HG03442 (cell line): Measurements from ENCODE around the gene C3orf22.

Source experiments
- ATAC-seq: cut with Tn5 transposase; IDR thresholded peaks from one replicate; pipeline ENCODE4 v1.9.1; 2021; ENCODE audit warnings: mild to moderate bottlenecking, moderate library complexity; ENCODE audit not compliant: unreplicated experiment

Gene C3orf22

GRCh38 chr3:126528800-126529541 lies 29.8 kb downstream of the C3orf22 start:
- ATAC-seq: no peak

DNA sequence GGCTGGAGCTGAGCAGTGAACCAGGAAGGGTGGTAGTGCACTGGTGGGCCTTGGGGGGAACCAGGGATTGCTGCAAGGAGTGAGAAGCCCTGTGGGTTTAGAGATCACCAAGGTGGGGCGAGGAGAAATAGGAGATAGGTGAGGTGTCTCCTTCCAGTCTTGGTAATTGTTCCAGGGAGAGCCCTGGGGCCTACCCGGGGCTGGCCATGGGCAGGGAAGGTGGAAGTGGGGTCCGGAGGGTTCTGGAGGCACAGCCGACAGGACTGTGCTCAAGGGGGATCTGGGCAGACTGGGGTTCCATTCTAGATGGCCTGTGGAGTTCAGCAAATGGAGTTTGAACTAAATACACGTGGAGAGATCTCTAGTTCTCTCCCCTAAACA lies 30.3 kb downstream of the C3orf22 start:
- no peak for ATAC-seq

DNA sequence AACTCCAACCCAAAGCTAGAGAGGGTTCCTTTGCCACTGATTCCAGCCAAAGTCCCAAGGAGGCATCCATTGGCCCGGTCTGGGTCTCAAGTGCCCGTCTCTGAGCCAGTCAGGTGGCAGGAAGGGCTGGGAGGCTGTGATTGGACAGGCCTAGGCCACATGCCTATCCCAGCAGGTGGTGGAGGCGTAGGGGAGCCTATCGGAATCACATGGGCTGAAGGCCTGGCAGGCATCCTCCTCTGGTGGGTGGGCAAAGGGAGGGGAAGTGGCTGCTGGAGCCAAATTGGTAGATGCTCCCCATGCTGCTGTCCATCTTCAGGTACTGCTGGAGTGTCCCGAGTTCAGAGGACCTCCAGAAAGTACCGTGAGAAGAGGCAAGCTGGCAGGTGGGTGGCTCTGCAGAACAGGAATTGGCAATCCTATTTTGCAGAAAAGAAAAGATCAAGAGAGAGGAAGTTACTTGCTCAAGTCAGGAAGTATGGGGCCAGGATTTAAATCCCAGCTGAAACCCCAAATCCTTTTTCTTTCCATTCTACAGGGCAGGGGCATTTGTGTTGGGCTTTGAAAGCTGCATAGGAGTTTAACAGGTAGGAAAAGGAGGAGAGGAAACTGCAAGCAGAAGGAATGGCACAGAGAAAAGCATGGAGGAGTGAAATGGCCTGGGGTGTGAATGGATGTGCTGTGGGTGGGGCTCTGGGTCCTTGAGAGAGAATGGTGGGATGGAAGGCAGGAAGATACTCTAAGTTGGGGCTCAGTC lies 31.1 kb downstream of the C3orf22 start:
- no peak for ATAC-seq

- ATAC-seq: no peak
Observed at GRCh38 chr3:126527006-126527405, 31.7 kb downstream of the C3orf22 start.

DNA sequence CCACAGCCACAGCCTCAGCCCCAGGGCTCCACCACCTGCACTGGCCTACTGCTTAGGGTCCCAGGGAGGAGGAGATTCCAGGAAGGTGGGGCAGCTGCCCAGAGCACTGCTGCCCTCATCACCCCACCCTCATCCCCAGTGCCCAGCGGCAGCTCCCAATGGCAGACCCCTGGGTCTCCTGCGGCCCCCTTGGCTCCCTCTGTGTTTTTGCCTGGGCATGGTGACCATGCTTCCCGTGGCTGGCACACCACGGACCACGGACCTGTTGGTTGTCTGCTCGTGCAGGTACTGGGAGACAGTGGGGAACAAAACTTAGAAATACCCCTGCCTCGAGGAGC lies 32.1 kb downstream of the C3orf22 start:
- ATAC-seq: no peak

DNA sequence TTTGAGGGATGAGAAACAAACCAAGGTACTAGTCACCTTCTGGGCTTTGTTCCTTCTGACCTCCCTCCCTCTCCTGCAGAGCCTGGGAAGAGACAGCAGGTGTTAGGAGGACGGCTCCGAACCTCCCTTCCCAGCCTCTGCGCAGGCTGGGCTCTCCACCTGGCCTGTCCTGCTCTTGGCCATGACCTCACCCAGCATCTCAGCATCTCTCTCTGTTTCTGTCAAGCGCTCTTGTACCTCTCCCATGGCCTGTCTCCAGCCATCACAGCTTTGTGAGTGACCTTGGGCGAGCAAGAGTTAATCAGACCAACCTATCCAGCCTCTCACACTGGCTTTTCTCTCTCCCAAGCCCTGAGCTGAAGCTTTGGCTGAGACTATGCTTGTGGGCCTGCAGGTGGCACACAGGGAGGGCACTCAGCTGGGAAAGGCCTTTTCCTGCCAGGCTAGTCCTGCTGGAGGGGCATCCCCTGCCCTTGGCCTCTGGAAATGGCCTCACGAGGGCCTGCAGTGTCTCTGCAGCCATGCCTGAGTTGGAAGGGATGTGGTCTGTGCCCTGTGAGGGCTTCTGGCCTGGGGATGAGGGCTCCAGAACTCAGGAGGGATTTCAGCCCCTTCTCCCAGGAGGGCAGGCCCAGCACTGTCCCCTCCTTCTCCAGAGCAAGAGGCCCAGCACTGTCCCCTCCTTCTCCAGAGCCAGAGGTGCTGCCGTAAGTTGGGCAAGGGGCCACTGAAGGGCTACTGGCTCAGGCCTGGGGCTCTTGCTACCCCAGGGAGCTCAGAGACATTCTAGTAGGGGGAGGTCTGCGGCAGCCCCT lies 32.7 kb downstream of the C3orf22 start:
- ATAC-seq: no peak

GRCh38 chr3:126525091-126525852 lies 33.5 kb downstream of the C3orf22 start:
- no peak for ATAC-seq

GRCh38 chr3:126524429-126524988 lies 34.2 kb downstream of the C3orf22 start:
- no peak for ATAC-seq

DNA sequence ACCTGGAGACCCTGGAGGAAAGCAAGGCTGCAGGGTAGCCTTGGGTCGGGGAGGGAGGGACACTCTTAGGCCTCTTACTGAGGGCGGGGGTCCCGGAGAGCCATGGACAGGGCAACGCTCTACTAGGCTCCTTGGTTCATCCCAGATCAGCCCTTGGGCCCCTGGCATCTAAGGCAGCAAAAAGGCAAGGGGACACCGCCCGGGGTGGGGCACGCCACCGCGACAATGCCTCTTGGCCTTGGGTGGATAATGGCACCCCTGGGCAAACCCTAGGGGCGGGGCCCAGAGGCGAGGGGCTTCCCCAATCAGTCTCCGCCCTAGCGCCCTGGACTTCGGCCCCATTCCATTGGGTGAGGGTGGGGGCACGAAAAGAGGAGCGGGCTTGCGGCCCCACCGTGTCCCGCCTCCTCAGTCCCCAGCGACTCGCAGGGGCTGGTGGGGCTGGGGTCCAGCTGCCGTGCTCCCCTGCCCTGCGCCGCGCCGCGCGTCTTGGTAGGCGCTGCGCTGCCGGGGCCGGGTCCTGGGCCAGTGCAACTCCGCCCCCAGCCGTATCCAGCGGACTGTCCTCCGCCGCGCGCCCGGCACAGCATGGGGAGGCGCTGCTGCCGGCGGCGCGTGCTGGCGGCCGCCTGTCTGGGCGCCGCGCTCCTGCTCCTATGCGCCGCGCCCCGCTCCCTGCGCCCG lies 34.8 kb downstream of the C3orf22 start, which contains the start of gene CHST13:
CHST13 (plus strand) TSS at position 411 of the 684 bp plus-strand sequence; CDS start at position 589, 178 bp downstream.
- ATAC-seq: no peak

DNA sequence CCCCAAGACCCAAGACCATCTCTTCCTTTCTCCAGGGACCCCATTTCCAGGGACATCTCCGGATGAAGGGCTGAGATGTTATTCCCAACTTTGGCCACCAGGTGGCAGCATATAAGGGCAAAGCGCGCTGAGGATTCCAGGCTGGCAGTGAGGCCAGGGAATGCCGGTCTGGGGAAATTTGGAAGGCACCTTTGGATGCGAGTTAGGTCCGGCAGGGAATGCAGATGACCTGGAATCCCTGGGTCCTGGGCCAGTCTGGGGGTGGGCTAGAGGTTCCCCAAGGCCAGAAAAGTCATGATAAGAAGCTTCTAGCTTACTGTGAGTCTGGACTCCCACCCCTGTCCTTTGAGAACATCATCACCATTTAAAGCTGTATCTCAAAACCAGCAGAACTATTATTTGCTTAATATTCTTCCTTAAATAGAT lies 36.4 kb downstream of the C3orf22 start:
- ATAC-seq: no peak

DNA sequence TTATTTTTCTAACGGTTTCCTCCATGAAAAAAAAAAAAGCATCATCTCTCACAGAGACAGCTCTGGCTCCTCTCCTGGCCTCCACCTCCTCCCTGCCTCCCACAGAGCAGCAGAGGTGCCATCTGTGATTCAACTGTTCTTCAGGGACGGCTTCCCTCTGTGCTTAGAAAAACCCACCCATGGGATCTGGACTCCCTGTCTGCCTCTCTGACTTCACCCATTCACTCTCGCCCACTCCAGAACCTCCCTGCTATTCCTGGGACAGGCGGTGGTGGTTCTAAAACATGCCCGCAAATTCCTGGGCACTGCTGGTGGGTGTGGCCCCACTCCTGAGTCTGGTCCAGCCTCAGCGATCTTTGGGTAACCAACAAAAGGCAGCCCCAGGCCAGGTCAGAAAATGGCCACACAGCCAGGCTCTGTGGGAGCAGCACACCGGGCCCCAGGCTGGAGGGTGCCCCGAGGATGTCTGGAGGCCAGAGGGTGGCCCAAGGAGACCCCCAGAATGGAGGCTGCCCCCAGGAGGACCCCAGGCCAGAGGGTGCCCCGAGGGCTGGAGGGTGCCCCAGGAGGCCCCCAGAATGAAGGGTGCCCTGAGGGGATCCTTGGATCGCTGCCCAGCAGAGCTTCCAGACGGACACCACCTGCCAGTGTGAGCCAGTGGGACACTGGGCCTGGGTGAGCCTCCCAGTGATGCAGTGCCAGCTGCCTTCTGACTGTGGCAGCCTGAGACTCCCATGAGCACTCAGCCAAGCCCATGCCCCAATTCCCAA lies 37.4 kb downstream of the C3orf22 start:
- ATAC-seq: no peak

DNA sequence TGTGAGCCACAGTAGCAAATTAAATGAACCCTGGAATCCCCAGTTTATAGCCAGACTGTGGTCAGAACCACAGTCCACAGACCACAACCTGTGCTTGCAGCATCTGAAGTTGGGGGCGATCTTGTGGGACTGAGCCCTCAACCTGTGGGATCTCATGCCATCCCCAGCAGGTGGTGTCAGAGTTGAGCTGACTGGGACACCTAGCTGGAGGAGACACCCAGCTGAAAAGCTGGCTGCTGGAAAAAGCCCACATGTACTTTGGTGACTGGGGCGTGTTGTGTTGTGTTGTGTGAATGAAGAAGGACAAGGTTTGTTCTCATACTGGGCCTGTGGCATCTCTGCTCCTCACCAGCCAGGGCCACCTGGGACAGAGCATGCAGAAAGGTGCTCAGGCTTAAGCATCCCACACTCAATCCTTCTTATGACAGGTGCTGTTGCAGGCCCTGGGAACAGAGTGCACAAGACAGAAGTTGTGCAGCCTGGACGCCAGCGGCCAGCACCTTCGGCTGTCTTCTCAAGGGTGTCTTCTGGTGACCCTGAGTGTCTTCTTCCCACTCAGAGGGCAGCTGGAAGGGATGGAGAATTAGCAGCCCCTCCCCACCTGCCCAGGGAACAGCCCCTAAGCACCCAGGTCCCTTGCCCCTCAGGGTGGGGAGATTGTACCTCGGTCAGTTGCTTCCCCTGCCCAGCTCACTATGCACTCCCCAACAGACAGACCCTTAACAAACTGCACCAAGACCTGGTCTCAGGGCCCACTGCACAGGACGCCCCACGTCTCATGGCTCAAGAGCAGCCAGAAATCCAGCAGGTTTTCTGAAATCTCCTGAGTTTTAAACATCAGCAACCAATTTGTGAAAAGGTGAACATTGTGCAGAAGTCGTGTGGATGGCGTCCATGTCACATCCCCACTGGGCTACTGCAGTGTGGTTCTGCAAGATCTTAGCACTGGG lies 39.0 kb downstream of the C3orf22 start:
- ATAC-seq: no peak

- no peak for ATAC-seq
Observed at GRCh38 chr3:126518779-126519177, 40.0 kb downstream of the C3orf22 start.

DNA sequence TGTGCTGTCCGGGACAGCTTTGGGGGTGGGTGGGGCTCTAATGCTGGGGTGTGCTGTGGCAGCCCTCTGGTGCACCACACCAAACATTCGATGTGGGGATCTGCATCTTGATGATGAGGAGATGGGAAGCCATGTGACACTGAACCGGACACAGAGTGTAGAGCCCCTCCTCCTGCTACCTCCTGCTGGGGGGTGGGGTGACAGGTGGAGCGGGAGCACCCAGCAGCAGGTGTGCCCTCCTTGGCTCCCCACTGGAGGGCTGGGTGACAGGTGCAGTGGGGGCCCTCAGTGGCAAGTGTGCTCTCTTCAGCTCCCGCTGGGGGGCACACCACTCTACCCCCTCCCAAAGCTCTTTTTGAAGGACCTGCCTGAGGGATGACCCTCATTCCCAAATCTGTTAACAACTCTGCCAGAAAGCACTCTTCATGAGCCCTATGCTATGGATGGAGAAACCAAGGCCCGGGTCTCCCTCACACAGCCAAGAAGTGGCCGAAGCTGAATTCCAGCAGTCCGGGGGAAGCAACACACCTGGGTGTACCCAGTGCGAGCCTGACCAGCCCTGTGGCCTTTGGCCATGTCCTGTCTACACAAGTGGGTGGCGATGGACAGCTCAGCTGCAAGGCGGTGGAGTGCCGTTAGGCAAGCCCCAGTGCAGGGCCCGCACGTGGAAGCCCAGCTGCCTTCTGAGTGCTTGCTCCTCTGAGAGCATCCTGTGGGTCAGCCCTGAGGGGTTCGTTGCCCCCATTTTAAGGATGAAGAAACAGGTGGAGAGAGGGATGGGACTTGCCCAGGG lies 40.5 kb downstream of the C3orf22 start:
- no peak for ATAC-seq

GRCh38 chr3:126517291-126517951 lies 41.3 kb downstream of the C3orf22 start, which contains the start of gene UROC1:
Gene UROC1, minus strand, starts transcription at chr3:126517773. Its CDS starts 54 bp downstream, at chr3:126517719.
- ATAC-seq: no peak

DNA sequence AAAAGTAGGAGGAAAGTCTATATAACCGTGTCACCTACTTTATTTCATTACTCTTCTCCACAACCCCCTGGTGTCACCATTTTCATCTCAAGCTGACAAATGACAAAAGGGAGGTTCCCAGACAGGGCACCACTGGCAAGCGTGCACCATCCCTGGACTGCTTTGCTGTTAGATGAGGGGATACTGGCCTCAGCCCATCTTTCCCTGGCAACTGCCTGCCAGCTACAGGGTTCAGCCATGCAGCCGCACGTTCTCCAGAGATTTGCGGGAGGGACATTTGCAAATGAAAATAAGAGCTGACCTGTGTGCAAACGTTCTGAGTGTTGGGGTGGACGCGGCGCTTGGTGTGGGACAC lies 41.8 kb downstream of the C3orf22 start:
- no peak for ATAC-seq
